Choroid plexus epithelial cell (primary cell): ENCODE measurements around the gene OAS2.

ENCODE experiments used
- DNase-seq: peaks from one replicate; pipeline ENCODE4 v3.0.0-alpha.2; 2010; ENCODE audit warnings: low read depth
- H3K4me3 ChIP-seq: 2 replicates; pipeline ENCODE4 v1.5.1; 2011; ENCODE audit warnings: low read depth, mild to moderate bottlenecking, control low read depth, low read length, moderate library complexity
- TF ChIP-seq, protein P1 (sequence below): conservative IDR thresholded peaks from 2 replicates; pipeline ENCODE4 v1.5.1; 2011; ENCODE audit warnings: low read depth, mild to moderate bottlenecking, control low read depth, inconsistent platforms, low read length, moderate library complexity

Gene OAS2

DNA sequence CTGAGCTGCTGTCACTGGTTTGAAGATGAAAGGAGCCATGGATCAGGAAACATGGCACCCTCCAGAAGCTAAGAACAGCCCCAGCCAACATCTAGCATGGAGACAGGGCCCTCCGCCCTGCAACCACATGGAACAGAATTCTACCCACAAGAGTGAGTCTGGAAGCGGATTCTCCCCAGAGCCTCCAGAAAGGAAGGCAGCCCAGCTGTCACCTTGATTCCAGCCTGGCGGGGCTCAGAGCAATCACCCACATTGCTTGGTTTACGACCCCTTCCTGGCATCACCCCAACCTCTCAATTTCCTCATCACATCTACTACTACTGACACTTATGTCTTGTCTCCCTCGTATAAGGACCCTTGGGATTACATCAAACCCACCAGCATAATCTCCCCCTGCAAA lies 38.5 kb downstream of the OAS2 start:
- H3K4me3 ChIP-seq: no peak overlapping the region
- DNase-seq: no peak
- TF ChIP-seq, protein P1, sequence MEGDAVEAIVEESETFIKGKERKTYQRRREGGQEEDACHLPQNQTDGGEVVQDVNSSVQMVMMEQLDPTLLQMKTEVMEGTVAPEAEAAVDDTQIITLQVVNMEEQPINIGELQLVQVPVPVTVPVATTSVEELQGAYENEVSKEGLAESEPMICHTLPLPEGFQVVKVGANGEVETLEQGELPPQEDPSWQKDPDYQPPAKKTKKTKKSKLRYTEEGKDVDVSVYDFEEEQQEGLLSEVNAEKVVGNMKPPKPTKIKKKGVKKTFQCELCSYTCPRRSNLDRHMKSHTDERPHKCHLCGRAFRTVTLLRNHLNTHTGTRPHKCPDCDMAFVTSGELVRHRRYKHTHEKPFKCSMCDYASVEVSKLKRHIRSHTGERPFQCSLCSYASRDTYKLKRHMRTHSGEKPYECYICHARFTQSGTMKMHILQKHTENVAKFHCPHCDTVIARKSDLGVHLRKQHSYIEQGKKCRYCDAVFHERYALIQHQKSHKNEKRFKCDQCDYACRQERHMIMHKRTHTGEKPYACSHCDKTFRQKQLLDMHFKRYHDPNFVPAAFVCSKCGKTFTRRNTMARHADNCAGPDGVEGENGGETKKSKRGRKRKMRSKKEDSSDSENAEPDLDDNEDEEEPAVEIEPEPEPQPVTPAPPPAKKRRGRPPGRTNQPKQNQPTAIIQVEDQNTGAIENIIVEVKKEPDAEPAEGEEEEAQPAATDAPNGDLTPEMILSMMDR: no peak

DNA sequence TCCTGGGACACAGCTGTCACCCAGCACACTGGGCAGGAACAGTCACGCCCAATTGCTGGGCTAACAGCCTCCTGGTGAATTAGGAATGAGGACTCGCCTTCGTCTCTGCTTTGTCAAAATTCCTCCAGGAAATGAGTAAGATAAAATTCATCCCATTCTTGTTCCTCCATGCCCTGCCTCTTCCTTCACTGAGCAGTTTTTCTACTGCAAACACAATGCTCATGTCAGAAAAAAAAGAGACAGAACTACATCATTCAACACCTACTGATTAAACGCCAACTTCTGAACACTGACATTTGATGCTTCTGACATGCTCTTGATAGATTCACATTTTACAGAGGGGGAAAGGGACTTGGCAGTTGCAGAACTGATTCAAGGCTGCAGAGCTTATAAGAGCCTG lies 40.7 kb downstream of the OAS2 start:
- H3K4me3 ChIP-seq: no peak overlapping the region
- TF ChIP-seq, protein P1: no peak
- no peak for DNase-seq

DNA sequence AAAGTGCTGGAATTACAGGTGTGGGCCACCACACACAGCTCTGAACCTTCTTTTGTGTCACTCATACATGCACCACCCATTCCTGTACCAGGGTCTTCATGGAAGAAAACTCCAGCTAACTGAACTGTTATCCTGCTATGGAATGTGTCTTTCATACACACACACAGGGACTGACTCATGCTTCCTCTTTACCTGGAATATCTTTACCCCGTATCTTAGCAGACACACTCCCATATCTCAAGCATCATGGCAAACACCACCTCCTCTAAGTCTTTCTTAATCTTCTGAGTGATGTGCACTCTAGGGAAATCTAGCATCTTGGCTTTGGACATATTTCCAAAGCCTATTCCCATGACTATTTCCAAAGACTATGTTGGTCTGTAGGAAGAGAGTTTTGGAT lies 43.2 kb downstream of the OAS2 start:
- no peak for DNase-seq
- TF ChIP-seq, protein P1: no peak
- no peak overlapping the region for H3K4me3 ChIP-seq

DNA sequence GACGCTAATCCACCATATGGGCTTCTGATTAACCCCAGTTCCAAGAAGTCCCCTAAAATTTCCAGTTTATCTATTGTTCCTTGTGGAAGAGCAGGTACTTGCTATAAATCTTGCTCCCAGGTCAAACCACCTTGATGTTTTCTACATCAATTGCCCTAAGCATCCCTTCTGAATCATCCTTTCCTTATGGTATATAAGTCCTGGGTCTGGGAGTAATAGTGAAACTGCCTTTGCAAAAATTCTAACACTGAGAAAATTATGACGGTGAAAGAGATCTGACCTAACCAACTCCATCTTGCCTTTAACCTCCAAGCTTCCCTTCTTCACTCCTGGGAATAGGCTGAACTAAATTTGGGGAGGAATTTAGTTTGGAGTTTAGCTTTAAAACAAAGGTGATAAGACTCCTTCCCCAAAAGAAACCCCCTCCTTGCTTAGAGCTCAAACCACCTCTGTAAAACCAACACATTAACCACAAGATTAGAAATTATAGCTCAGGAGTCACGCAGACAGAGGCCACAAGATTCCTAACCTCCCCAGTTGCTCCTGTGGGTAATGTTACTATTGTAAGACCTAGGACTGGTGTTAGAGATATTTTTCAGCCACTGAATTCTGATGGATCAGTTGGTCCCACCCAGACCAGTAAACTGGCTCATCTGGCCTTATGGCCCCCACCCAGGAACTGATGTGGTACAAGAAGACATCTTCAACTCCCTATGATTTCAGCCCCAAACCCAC lies 44.4 kb downstream of the OAS2 start:
- H3K4me3 ChIP-seq: no peak overlapping the region
- TF ChIP-seq, protein P1: no peak
- DNase-seq: no peak

DNA sequence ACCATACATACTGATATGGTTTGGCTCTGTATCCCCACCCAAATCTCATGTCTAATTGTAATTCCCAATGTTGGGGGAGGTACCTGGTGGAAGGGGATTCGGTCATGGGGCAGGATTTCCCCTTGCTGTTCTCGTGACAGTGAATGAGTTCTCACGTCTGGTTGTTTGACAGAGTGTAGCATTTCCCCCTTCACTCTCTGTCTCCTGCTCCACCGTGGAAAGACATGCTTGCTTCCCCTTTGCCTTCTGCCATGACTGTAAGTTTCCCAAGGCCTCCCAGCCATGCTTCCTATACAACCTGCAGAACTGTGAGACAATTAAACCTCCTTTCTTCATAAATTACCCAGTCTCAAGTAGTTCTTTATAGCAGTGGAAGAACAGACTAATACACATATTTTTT lies 49.4 kb downstream of the OAS2 start:
- TF ChIP-seq, protein P1: no peak
- no peak overlapping the region for H3K4me3 ChIP-seq
- DNase-seq: no peak

DNA sequence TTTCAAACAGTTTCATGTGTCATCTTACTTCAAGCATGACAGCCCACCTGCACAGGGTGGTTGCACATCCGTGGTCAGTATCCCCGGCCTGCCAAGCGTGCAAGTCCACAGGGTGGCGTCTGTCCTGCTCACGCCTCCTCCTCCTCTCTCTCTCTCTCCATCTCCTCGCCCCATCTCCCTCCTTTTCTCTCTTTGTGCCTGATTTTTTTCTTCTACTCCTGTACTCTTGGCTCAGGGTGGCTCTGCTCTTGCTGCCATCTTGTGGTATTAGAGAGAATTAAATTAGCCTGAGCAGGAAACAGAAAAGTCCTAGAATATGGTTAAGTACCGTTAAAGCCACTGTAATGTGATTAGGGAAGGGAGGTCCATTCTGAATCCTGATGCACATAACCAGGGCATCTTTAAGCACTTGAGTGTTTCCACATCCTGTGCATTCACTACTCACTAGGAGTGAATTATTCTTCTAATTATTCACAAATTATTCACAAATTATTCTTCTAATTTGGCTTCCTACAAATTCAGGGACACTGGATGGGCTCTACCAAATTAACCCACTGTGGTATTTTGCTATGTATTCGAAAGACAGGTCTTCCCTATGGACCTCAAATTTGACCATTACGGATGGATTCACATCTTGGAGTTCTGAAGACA lies 52.7 kb downstream of the OAS2 start:
- TF ChIP-seq, protein P1: peak; percentile 84
- peak; percentile 83 for DNase-seq
- no peak overlapping the region for H3K4me3 ChIP-seq
